HS-27A (cell line): ENCODE measurements around the gene RPS6KA1.
"Not testable (repeated sequence)": the region's sequence is repeated elsewhere in the genome, so short reads cannot be mapped to it uniquely, and the experiment has no call there.

Experiments used
- DNase-seq: peaks from one replicate; pipeline ENCODE4 v3.0.0-alpha.2; 2012; ENCODE audit warnings: low read depth, missing footprints

RPS6KA1 gene

GRCh38 chr1:26529655-26530409, at the start of gene RPS6KA1:
Gene RPS6KA1 (plus strand): TSS chr1:26529761. CDS start chr1:26529921, 160 bp downstream.
- DNase-seq = no peak

- no peak for DNase-seq
Measured at GRCh38 chr1:26482921-26483320, 46.6 kb upstream of the RPS6KA1 start.

GRCh38 chr1:26483980-26484379, 45.6 kb upstream of the RPS6KA1 start:
- no peak for DNase-seq

DNA sequence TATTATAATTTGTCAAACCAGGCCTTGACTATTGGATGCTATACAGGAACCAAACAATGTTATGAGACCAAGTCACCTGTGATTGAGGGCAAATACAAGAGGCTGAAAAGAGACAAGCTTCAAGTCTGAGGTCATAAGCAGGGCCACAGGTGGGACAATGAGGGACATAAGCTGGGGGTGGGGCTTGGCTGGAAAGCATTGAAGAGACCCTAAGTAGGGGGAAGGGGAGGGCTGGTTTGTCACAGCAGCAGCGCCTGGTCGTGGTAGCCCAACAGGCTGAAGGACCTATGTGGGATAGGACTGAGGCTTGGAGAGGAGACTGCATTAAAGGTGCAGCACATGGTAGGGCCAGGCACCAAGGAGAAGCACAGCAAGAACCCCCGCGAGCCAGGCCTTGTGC, 39.4 kb upstream of the RPS6KA1 start:
- no peak for DNase-seq

DNA sequence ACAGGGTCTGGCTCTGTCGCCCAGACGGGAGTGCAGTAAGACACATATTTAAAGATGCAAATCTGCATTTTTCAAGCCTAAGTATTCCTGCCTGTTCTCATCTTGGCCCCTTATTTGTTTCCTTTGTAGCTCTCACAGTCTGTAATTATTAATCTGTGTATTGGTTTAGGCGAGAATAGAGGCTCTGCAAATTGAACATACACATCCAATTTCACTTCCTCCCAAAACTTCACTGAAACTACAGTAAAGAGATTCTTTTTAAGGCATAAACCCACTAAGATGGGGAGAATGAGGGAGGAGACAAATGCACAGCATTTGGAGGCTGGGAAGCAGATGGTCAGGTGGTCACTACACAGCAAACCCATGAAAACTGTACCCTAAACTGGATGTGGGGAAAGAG, 36.3 kb upstream of the RPS6KA1 start:
- no peak for DNase-seq

DNA sequence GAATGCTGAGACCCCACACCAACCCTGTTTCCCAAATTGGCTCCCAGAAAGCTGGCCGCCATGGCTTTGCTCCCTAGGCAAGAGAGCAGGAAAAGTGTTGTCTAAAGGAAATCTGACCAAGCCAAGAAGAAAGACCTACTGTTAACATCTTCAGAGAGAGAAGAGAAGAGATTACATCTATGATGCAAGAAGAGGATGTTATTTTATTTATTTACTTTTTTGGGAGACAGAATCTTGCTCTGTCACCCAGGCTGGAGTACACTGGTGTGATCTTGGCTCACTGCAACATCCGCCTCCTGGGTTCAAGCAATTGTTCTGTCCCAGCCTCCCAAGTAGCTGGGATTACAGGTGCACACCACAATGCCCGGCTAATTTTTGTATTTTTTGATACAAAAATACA, 35.6 kb upstream of the RPS6KA1 start:
- DNase-seq = no peak

DNA sequence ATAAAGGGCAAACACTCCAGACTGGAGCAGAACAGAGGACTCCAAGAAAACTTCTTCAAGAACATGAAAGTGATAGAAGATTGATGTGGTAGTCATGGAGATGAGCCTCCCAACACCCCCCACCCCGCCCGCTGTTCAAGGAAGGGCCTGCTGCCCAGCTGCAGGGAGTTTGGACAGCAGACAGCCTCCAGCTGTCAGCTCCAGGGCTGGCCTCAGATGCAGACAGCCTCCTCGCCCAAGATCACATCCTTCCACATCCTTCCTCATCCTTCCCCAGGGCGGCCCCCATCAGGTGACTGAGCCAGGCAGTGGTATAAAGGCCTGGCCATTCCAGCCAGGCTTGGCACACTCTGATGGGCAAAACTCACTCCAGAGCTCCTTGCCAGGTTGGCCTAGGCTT, 32.7 kb upstream of the RPS6KA1 start:
- DNase-seq = no peak

DNA sequence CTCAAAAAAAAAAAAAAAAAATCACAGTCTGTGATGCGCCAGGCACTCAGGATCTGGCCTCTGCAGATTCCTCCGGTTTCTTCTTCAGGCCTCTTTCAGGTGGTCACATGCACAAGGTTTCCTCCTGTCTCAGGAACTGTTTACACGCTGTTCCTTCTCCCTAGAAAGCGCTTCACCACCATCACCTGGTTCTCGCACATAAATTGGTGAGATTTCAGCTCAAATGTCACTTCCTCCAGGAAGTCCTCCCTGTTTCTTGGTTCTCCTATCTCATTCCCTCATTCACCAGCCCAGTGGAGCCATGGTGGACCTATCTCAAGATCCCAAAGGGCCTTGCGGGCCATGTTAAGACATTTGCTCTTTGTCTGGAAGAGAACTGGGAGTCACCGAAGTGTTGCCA, 30.7 kb upstream of the RPS6KA1 start:
- no peak for DNase-seq

DNA sequence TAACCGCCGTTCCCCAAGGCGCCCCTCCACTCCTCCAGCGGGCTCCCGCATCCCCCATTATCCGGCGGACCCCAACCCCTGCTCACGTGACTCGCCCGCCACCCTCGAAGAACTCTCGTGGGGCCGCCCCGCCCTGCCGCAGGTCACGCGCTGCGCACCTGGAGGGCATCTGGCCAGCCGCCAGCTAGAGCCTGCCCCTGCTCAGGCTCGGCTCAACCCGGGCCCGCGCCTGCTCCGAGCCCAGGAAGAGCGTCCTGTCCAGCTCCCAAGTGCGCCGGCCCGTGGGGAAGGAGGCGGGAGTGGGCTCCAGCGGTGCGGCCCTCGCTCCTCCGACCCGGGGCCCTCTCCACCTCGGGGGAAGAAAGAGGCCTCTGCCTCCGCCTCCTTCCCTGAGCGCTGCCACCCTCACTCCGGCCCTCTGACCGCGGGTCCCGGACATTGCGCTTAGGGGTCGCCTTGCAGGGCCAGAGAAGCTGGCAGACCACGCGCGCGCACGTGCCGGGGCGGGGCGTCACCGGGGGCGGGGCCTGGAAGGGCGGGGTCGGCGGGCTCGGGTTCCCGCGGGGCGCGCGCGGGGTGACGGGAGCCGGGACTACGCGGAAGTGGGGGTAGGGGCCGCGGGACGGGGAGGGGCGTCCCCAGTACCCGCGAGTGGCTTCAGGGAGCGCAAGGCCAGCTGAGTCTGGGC, 28.9 kb upstream of the RPS6KA1 start:
- peak; percentile 62 for DNase-seq

- DNase-seq = not testable (repeated sequence)
Measured at GRCh38 chr1:26510711-26511110, 18.9 kb upstream of the RPS6KA1 start.

DNA sequence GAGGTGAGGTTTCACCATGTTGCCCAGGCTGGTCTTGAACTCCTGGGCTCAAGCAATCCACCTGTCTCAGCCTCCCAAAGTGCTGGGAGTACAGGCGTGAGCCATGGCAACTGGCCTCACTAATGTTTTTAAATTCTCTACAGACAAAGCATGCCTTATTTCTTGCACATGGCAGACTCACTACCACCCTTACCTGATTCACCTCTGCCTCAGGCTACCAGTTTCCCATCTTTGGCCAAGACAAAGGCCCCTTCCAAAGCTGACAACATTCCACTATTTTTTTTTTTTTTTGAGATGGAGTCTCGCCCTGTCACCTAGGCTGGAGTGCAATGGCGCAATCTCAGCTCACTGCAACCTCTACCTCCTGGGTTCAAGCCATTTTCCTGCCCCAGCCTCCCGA, 13.7 kb upstream of the RPS6KA1 start:
- DNase-seq = not testable (repeated sequence)

DNA sequence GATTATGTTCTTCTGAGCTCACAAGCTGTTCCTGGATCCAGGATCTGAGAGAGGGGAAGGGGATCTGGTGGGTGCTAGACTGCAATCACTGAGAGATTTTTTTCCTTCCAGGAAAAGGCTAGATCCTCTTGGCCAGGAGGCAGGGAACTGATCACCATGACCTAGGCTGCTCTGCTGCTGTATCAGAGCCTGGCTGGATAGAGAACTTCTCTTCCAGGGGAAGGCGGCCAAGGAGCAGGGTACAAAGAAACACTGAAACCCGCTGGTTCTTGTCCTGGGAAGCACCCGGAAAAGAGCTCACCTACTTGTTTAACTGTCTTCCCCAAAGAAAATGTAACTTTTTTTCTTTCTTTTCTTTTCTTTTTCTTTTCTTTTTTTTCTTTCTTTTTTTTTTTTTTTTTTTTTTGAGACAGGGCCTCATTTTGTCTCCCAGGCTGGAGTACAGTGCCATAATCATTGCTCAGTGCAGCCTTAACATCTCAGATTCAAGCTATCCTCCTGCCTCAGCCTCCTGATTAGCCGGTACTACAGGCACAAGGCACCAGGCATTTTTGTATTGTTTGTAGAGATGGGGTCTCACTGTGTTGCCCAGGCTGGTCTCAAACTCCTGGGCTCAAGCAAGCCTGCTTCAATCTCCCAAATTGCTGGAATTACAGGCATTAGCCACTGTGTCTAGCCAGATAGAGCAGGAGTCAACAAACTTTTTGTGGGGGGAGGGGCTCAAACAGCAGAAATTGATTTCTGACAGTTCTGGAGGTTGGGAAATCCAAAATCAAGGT, 12.4 kb upstream of the RPS6KA1 start:
- DNase-seq = no peak

DNA sequence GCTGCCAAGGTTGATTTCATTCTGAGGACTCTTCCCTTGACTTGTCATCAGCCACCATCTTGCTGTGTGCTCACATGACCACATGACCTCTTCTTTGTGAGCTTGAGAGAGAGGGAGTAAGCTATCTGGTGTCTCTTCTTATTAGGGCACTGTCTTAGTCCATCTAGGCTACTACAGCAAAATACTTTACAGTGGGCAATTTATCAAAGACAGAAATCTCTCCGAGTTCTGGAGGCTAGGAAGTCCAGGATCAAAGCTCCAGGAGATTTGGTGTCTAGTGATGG, 11.9 kb upstream of the RPS6KA1 start:
- no peak for DNase-seq

DNA sequence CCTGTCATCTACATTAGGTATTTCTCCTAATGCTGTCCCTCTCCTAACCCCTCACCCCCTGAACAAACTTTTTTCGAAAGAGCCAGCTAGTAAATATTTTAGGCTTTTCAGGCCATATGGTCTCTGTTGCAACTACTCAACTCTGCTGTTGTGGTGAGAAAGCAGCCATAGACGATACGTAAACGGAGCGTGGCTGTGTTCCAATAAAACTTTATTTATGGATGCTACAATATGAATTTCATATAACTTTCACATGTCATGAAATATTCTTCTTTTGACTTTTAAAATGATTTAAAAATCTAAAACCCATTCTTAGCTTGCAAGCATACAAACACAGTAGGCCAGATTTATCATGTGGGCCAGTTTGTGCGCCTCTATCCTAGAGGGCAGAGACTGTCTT, 11.2 kb upstream of the RPS6KA1 start:
- DNase-seq = no peak

DNA sequence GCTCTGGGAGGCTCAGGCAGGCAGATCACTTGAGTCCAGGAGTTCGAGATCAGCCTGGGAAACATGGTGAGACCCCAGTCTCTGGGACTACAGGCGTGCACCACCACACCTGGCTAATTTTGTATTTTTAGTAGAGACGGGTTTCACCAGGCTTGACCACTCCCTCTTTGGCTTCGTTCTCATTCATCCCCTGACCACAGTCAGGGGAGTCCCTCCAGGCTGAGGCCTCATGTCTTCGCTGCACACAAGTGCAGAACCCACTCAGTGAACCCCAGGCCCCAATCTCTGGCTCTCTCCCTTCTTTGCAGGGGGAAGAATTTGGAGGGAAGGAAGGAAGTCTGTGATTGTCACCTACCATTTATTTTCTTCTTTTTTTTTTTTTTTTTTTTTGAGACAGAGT, 9.2 kb upstream of the RPS6KA1 start:
- DNase-seq = no peak

DNA sequence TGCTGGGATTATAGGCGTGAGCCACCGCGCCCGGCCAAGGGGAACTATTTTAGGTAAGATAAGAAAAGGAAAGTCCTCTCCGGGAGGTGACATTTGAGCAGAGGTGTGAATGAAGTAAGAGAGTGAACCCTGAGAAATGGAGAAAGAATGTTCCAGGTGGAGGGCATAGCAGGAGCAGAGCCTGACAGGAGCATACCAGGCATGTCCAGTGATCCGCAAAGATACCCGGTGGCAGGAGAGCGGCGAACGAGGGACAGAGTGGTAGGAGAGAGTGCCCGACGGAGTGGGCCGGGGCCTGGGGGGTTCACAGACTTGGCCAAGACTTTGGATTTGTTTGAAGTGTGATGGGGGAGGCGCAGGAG, 7.9 kb upstream of the RPS6KA1 start:
- no peak for DNase-seq

- DNase-seq = no peak
Measured at GRCh38 chr1:26522073-26522472, 7.5 kb upstream of the RPS6KA1 start.

GRCh38 chr1:26524181-26524580, 5.4 kb upstream of the RPS6KA1 start:
- no peak for DNase-seq

- DNase-seq = no peak
Measured at GRCh38 chr1:26526287-26526686, 3.3 kb upstream of the RPS6KA1 start.

DNA sequence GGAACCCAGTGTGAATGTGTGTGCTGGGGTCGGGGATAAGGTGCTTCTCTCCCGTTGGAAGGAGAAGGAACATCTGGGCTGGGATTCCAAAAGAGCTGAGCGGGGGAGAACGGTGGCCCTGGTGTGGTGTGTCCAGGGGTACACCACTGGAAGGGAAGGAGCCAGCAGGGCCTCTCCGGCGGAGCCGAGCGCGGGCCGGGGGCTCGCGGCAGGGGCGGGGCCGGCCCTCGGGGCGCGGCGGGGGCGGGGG, 231 bp upstream of the RPS6KA1 start:
- DNase-seq = no peak

DNA sequence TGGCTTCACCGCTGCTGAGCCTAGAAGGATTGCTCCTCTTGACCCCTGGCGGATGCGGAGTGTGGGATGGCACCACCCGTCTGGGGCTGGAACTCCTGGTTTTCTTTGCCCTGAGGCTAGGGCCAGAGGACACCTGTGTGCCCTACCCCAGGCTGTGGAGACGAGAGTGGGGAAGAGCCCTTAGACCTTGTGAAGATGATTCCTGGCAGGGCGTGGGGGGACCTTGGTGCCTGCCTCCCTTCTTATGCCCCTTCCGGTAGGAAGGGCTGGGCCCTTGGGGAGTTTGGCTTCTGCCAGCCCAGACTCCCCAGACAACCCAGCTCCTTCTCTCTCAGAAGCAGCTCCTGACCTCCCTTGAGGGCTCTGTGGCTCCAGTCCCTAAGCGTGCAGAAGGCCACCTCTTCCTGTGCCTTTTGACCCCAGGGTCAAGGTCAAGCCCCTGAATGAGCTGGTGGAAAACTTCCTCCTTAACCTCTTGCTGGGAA, 891 bp downstream of the RPS6KA1 start:
- DNase-seq = no peak

DNA sequence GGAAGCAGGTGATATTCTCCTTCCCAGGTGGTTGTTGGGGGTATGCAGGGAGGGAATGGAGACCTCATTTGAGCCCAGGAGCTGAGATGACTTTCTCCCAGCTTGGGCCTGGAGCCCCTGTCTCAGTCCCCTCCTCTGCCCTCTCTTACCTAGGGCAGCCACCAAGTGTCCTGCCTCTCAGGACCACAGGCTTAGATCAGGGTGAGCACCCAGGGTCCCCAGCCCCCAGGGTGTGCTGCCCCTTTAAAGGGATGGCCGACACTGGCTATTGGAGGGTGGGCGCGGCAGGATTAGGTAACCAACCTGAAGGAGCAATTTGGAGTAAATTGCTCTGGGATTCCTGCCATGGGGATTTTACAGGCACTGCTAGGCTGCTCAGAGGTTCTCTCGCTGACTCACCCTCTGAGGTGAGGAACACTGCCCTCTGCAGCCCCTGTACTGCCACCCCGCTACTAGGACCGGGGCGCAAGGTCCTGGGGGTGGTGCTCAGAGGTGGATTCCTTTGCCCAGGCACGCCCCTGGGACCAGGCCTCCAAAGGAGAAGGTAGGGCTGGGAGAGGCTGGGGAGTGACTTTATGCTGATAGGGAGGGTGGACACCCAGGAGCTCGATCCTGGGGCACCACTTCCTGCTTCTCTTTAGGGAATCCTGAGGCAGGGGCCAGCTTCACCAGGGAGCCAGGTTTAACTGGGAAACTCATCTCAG, 1.5 kb downstream of the RPS6KA1 start:
- DNase-seq = no peak

GRCh38 chr1:26531651-26532131, 2.1 kb downstream of the RPS6KA1 start:
- DNase-seq = no peak
